Endothelial cell of hepatic sinusoid (primary cell): ENCODE results near the gene CTCF.

Source experiments
- in situ Hi-C: cut with HindIII; loops from 2 replicates; pipeline ENCODE4 v1.10.0; 2017; ENCODE audit warnings: low sequenced_read_pairs

Gene CTCF

GRCh38 chr16:67663151-67663876 lies 101.0 kb downstream of the CTCF start:
- in situ Hi-C loops, result no loop called here

GRCh38 chr16:67663877-67664222 lies 101.5 kb downstream of the CTCF start:
- in situ Hi-C loops, result no loop called here

- in situ Hi-C loops, result no loop called here
Observed at GRCh38 chr16:67664258-67664657, 101.9 kb downstream of the CTCF start.

GRCh38 chr16:67664871-67665270 lies 102.5 kb downstream of the CTCF start:
- in situ Hi-C loops, result no loop called here

GRCh38 chr16:67665598-67665997 lies 103.3 kb downstream of the CTCF start:
- in situ Hi-C loops, result no loop called here

- in situ Hi-C loops, result no loop called here
Observed at GRCh38 chr16:67666032-67666551, 103.8 kb downstream of the CTCF start.

GRCh38 chr16:67666559-67667452 lies 104.5 kb downstream of the CTCF start, which contains the start of the genes C16orf86 and ENKD1:
C16orf86 (plus strand) TSS chr16:67666814; CDS start chr16:67666971, 157 bp downstream.
ENKD1 (minus strand) TSS chr16:67666750; CDS start chr16:67666442, 308 bp downstream.
- in situ Hi-C loops, result no loop called here

- in situ Hi-C loops, result no loop called here
Observed at GRCh38 chr16:67667453-67667816, 105.1 kb downstream of the CTCF start.

GRCh38 chr16:67667817-67668494 lies 105.6 kb downstream of the CTCF start:
- in situ Hi-C loops, result no loop called here

GRCh38 chr16:67668495-67669157 lies 106.3 kb downstream of the CTCF start:
- in situ Hi-C loops, result no loop called here

GRCh38 chr16:67669499-67670101 lies 107.3 kb downstream of the CTCF start:
- in situ Hi-C loops, result no loop called here

- in situ Hi-C loops, result no loop called here
Observed at GRCh38 chr16:67672306-67672705, 110.0 kb downstream of the CTCF start.

- in situ Hi-C loops, result no loop called here
Observed at GRCh38 chr16:67672739-67673662, 110.7 kb downstream of the CTCF start.

GRCh38 chr16:67673712-67674580 lies 111.6 kb downstream of the CTCF start:
- in situ Hi-C loops, result no loop called here

GRCh38 chr16:67674851-67675578 lies 112.7 kb downstream of the CTCF start:
- in situ Hi-C loops, result no loop called here

GRCh38 chr16:67675579-67675935 lies 113.2 kb downstream of the CTCF start:
- in situ Hi-C loops, result no loop called here

GRCh38 chr16:67675999-67676398 lies 113.7 kb downstream of the CTCF start:
- in situ Hi-C loops, result no loop called here

GRCh38 chr16:67676516-67676915 lies 114.2 kb downstream of the CTCF start:
- in situ Hi-C loops, result no loop called here
